Stimulated activated CD8-positive, alpha-beta memory T cell treated with anti-CD3 and anti-CD28 coated beads, Interleukin-7, amount 100 ng/mL, for 4 hours (primary cell): Measurements from ENCODE around the gene KSR1.
"Not testable (repeated sequence)": the region's sequence is repeated elsewhere in the genome, so short reads cannot be mapped to it uniquely, and the experiment has no call there.

ENCODE experiments used
- DNase-seq, 2 donors: peaks; one replicate each; pipeline ENCODE4 v3.0.0-alpha.2; 2020; ENCODE audit warnings: low read depth in 2 of 2

KSR1 gene

GRCh38 chr17:27426471-27426870 is 29.8 kb upstream of the KSR1 start:
- not testable (repeated sequence) for DNase-seq

DNA sequence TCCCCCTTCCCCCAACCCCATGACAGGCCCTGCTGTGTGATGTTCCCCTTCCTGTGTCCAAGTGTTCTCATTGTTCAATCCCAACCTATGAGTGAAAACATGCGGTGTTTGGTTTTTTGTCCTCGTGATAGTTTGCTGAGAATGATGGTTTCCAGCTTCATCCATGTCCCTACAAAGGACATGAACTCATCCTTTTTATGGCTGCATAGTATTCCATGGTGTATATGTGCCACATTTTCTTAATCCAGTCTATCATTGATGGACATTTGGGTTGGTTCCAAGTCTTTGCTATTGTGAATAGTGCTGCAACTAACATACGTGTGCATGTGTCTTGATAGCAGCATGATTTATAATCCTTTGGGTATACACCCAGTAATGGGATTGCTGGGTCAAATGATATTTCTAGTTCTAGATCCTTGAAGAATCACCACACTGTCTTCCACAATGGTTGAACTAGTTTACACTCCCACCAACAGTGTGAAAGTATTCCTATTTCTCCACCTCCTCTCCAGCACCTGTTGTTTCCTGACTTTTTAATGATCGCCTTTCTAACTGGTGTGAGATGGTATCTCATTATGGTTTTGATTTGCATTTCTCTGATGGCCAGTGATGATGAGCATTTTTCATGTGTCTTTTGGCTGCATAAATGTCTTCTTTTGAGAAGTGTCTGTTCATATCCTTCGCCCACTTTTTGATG is 28.9 kb upstream of the KSR1 start:
- DNase-seq: not testable (repeated sequence)

GRCh38 chr17:27428781-27429505 is 27.3 kb upstream of the KSR1 start:
- DNase-seq: no peak

DNA sequence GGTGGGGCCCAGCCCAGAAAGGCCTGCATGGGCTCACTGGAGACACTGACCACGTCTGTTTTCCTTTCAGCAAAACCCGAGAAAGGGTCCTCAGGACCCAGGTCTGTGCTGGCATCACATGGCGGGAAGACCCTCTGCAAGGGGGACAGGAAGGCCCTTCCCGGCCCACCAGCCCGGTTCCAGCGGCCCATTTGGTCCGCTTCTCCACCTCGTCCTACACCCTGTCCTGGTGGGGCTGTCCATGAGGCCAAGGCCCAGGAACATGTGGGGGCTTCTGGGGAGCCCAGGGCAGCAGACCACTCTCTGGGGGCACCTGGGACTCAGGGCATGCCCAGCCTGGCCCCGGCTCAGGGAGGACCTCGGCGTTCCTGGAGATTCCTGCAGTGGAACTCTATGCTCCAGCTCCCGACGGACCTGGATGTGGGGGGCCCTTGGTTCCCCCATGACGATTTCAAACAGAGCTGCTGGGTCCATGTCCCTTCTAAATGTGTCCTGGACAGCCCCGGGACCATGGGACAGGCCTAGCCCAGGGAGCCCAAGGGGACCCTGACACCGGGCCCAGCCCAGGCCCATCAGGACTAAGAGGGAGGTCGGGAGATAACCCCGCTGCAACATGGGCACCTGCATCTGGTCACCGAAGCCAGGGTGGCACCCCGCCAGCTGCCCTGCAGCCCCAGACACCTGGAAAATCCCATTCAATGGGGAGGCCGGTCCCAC is 26.4 kb upstream of the KSR1 start:
- no peak for DNase-seq

DNA sequence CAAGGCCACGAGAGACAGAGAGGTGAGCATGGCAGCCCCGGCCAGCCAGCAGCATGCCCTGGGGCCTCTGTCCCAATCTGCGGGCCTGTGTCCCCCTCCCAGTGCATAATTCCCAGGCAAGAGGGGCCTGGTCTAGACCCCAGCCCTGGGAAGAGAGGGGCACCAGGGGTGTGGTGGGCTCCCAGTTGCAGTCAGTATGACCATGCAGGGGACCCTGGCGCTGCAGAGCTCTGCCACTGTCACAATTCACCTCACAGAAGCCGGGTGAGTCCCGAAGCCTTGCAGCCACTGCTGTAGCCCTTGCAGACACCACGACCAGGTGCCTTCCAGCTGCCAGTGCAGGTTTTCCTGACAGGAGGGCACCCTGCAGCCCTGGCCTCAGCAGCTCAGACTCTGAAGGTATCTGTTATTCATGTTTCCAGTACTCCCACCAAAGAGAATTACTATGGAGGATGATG is 25.8 kb upstream of the KSR1 start:
- DNase-seq: no peak

DNA sequence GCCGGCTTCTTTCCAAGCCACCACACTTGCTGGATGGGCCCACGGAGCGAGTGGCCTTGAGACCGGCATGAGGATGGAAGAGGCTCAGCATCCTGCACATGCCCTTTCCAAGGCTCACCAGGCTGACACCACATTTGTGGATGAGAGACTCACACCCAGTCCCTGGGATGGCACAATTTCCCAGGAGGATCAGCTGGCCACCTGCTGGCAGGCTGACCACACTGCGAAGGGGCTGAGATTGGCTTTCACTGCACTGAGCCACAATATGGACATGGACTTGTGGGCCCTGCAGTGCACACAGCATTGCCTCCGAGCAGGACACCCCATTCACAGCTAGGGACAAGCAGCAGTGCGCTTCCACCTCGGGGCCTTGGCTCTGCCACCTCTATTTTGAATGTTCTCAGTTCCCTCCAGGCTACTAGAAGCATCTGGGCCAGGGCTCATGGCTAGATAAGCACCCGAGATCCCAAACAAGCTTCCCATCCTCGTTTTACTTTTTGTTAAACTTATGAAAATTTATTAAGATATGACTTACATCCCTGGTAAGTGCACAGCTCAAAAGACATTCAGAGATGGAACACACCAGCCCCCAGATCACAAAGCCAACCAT is 25.3 kb upstream of the KSR1 start:
- no peak for DNase-seq

DNA sequence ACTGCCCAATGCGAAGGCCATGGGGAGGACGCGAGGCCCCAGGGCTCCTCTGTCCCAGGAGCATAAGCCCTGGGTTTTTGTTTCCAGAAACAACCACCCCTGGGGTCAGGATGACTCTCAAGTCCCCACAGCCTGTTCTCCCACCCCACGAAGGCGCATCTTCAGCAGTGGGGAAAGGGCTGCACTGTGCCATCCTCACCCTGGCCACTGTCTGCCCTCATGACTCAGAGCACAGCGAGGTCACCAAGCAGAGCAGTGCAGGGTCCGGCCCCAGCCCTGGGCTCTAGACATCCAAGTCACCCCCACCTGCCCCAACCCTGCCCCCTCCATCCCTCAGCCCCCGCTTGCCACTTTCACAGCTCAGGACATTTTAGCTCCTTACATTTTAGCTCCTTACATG is 22.7 kb upstream of the KSR1 start:
- no peak for DNase-seq

DNA sequence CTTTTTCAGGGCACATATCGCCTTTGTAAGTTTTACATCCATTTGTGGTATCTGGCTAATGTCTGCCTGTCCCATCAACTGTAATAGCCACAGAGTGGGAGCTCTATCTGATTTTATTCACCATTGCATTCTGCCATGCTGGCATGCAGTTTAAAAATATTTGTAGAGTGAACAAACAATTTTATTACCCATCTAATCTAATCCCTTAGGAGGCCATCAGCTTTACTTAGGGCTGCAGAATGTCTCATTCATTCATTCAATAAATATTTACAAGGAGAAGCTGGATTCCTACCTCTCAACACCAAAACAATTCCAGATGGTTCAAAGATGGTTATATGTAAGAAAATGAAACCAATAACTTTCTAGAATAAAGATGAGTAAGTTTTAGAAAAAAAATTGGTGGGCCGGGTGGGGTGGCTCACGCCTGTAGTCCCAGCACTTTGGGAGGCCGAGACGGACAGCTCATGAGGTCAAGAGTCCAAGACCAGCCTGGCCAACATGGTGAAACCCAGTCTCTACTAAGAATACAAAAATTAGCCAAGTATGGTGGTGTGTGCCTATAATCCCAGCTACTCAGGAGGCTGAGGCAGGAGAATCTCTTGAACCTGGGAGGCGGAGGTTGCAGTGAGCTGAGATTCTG is 20.7 kb upstream of the KSR1 start:
- DNase-seq: not testable (repeated sequence)

DNA sequence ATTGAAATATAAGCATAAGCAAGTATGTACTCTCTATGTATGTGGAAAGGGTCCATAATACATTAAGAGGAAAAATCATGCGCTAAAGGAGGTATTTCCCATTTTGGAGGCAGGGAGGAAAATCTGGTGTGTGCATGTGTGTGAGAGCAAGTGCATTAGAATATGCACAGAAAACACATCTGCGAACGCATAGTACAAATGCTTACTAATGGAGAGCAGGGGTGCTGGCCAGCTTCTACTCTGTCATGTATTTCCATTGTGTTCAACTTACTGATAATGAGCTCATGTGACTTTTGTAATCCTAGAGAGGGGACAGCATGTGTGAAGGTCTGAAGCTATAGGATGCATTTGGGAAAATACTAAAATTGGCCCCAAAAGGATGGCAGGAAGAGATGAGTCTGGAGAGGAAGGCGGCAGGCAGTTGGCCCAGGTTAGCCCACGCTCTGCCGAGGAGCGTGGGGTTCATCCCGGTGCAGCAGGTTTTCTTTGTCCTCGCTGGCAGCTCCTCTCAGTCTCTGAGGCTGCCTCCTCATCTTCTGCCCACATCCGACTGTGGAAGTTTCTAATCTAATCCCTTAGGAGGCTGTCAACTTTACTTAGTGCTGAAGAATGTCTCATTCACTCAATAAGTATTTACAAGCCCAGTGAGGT is 17.8 kb upstream of the KSR1 start:
- no peak for DNase-seq

DNA sequence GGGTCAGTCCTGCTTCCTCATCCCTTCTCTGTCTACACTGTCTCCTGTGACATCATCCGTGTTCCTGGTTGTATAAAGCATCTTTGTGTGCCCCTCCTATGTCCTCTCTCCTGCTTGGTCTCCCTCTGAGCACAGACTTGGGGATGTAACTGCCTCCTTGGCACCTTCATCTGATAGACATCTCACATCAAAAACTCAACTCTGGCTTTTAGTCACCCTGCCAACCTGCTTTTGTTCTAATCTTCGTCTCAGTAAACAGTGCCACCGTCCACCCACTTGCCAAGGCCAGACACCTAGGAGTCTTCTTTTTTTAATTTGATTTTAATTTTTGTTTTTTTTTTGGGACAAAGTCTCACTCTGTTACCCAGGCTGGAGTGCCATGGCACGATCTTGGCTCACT is 16.9 kb upstream of the KSR1 start:
- DNase-seq: no peak

GRCh38 chr17:27442702-27443101 is 13.5 kb upstream of the KSR1 start:
- no peak for DNase-seq

DNA sequence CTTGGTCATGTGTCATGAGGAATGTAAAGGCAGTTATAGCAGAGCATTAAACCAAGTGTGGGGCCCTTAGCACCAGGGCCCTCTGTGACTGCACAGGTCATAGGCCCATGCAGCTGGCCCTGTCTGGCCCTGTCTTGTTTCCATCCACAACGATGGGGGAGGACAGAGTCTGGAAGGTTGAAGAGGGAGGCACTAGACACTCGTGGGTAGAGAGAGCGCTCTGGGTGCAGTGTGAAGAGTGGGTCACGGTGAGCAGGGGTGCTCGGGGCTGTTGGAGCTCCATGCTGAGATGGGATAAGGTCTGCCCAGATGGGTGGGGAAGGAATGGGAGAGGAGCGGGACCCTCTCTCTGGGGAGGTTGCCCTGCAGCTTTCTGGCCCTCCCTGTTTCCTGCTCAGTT is 12.8 kb upstream of the KSR1 start:
- no peak for DNase-seq

GRCh38 chr17:27445971-27446370 is 10.3 kb upstream of the KSR1 start:
- no peak for DNase-seq

DNA sequence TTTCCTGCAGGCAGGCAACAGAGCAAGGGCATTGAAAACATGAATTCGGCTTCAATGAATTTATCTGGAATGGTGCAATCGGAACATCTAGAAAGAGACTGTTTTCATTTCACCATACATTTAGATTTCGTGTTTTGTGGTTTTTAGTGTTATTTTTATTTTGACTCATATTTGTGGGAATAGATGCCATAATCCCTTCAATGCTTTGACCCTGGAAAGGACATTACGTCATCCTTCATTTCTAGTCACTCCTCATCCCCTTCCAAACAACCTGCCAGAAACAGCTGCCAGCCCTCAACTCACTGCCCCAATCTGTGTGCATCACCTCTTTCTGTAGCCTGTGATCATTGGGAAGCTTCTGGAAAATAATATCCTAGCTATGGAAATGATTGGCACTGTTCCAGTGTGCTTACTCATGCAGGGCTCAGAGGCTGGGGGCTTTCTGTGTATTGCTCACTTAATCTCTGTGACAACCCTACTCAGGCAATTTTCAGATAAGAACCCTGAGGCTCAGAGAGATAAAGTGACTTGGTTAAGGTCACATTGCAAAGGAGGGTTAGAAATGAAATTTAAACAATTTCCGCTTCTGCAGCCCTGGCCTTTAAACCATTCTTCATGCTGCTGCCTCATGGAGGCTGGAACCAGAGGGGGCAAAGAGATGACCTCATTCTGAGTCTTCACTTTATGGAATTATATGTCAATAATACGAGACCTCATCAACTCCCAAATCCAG is 9.5 kb upstream of the KSR1 start:
- DNase-seq: no peak

- DNase-seq: not testable (repeated sequence)
Observed at GRCh38 chr17:27448534-27448933, 7.7 kb upstream of the KSR1 start.

DNA sequence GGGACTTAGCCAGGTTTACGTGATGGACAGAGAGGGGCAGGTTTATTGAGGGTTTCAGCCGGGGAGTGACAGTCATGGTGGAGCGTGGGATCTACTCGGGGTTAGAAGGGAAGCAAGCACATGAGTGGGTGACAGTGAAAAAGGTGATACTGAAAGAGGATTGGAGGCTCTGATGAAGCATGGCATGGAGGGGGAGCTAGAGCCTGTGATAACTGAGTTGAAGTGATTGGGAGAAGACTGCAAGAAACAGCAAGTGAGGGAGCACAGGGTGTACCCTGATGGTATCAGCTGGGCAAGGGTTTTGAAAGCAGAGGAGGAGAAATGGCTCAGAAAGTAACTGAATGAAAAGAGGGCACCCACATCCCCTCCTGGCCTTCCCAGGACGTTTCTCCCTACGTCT is 6.7 kb upstream of the KSR1 start:
- DNase-seq: no peak

DNA sequence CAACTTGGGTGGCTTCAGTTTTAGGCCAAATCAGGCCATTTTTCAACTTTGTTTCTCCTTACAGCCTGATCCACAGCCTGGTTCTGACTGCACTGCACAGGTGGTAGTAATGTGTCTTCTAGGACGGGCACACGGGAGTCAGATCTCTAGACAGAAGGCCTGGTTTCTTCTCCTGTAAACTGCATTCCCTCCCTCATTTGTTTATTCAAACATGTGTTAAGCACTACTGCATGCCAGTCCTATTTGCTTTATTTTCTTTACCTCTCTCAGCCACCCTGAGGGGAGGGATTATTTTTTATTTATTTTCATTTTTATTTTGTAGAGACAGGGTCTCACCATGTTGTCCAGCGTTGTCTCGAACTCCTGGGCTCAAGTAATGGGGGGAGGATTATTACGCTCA is 6.3 kb upstream of the KSR1 start:
- no peak for DNase-seq

DNA sequence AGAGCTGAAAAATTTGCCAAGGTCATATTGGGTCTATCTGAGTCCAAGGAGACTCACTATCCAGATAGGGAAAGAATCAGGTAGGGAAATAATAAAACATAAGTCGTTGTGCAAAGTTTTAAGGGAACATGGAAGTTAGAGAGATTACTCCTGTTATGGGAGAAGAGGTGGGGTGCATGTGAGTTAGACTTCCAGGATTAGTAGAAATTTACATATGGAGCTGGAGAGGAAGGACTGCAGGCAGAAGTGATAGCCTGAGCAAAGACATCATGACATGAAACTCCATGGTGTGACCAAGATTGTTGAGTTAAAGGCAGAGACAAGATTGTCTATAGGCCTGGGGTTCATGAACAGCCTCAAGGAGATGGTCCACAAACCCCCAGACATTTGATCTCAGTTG is 5.8 kb upstream of the KSR1 start:
- DNase-seq: no peak

- no peak for DNase-seq
Observed at GRCh38 chr17:27451906-27452305, 4.3 kb upstream of the KSR1 start.

- no peak for DNase-seq
Observed at GRCh38 chr17:27452828-27453227, 3.4 kb upstream of the KSR1 start.

- no peak for DNase-seq
Observed at GRCh38 chr17:27453471-27453870, 2.8 kb upstream of the KSR1 start.
